Stimulated activated naive B cell treated with anti-CD40 and anti-IgM and Interleukin-4, amounts not matched to agents 10 μg/mL and 1 μg/mL and 100 μg/mL, for 72 hours (primary cell): ENCODE results near the gene AGAP1.
"Not testable (repeated sequence)": the region's sequence is repeated elsewhere in the genome, so short reads cannot be mapped to it uniquely, and the experiment has no call there.

Source experiments
- ATAC-seq, 2 donors: fragments of 150-1000 bp; cut with Tn5 transposase; replicated peaks; 2 replicates each; pipeline ENCODE4 v1.10.0; 2021; ENCODE audit warnings: moderate library complexity in 1 of 2
- DNase-seq: peaks from one replicate; pipeline ENCODE4 v3.0.0; 2021
- H3K27ac Mint-ChIP-seq: one replicate; pipeline ENCODE4 v1.8.0; 2022; ENCODE audit warnings: mild to moderate bottlenecking, mixed read lengths
- H3K27me3 Mint-ChIP-seq, 2 donors: one replicate each; pipeline ENCODE4 v1.8.0; 2022; ENCODE audit warnings: mixed read lengths in 2 of 2
- H3K36me3 Mint-ChIP-seq, 2 donors: one replicate each; pipeline ENCODE4 v1.8.0; 2022; ENCODE audit warnings: mixed read lengths in 2 of 2, mild to moderate bottlenecking in 1 of 2
- H3K4me1 Mint-ChIP-seq, 2 donors: one replicate each; pipeline ENCODE4 v1.8.0; 2022; ENCODE audit warnings: mixed read lengths in 2 of 2, mild to moderate bottlenecking in 1 of 2
- H3K4me3 Mint-ChIP-seq, 2 donors: one replicate each; pipeline ENCODE4 v1.8.0; 2022; ENCODE audit warnings: mild to moderate bottlenecking in 2 of 2, mixed read lengths in 2 of 2, moderate library complexity in 1 of 2
- H3K9me3 Mint-ChIP-seq, 2 donors: one replicate each; pipeline ENCODE4 v1.8.0; 2022; ENCODE audit warnings: mixed read lengths in 2 of 2, mild to moderate bottlenecking in 1 of 2

Gene AGAP1

DNA sequence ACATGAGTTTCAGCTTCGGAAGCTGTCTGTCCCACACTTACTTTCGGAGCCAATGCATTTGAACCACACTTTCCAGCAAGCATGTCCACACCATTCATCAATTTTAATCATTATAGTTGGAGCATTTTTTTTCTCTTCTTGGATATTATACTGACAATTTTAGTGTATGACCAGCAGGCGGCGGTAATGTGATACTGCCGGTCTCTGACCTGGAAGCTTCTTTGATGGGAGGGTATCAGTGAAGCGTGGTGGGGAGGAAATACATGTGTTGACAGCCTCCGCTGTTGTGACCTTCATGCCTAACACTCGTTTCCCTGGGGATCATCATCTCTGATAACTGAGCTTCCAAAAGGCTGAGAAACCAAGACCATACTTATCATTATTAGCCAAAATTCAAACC lies 442.6 kb downstream of the AGAP1 start:
- no peak overlapping the region for H3K4me3 Mint-ChIP-seq
- H3K4me1 Mint-ChIP-seq: no peaks in the 10 kb centered on the region
- DNase-seq (no peak), ATAC-seq (no peak)
- H3K27me3 Mint-ChIP-seq: peaks cover 0 to 6% of the 10 kb centered on the region in 2 donors
- H3K9me3 Mint-ChIP-seq: peaks cover 5 to 8% of the 10 kb centered on the region in 2 donors
- H3K36me3 Mint-ChIP-seq: no peaks in the 10 kb centered on the region
- no peak overlapping the region for H3K27ac Mint-ChIP-seq

DNA sequence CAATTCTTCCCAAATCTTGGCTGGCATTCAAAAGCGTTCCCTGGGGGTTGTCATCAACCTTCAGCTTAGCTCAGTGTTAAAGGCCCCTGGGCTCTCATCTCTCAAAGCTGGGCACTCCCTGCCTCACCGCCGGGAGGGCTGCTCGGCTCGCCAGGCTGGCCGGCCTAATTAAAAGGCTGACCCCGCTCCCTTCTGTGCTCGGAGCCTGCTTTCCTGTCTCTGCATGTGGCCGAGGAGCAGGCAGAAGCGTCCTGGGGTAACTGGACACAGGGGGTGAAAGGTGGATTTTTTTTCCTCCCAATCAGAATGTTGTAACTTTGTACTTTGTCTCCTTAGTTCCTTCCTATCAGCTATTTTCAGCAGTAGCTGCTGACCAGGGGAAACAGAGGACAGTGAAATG lies 443.2 kb downstream of the AGAP1 start:
- Mint-ChIP-seq H3K27ac (no peak overlapping the region), H3K27me3 (peaks cover 0 to 6% of the 10 kb centered on the region in 2 donors), H3K36me3 (no peaks in the 10 kb centered on the region), H3K4me1 (no peaks in the 10 kb centered on the region), H3K4me3 (no peak overlapping the region), H3K9me3 (peaks cover 7 to 10% of the 10 kb centered on the region in 2 donors)
- DNase-seq (no peak), ATAC-seq (no peak)

DNA sequence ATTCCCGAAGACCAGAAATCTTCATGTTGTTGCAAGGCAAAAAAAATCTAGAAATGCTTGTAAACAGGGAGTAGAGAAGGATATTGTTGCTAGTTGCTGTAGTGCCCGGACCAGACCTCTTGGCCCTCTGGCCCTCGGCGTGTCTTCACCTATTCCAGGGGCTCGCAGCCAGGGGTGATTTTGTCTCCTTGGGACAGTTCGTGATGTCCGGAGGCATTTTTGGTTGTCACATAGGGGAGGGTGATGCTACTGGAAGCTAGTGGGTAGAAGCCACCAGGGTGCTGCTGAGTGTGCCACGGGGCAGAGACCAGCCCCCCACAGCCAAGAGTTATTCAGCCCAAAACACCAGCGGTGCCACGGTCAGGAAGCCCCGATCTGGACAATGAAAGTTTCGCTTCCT lies 443.7 kb downstream of the AGAP1 start:
- H3K27ac Mint-ChIP-seq: no peak overlapping the region
- peaks cover 0 to 6% of the 10 kb centered on the region in 2 donors for H3K27me3 Mint-ChIP-seq
- peaks cover 7 to 10% of the 10 kb centered on the region in 2 donors for H3K9me3 Mint-ChIP-seq
- no peak overlapping the region for H3K4me3 Mint-ChIP-seq
- no peaks in the 10 kb centered on the region for H3K4me1 Mint-ChIP-seq
- no peaks in the 10 kb centered on the region for H3K36me3 Mint-ChIP-seq
- no peak for ATAC-seq
- DNase-seq: no peak

DNA sequence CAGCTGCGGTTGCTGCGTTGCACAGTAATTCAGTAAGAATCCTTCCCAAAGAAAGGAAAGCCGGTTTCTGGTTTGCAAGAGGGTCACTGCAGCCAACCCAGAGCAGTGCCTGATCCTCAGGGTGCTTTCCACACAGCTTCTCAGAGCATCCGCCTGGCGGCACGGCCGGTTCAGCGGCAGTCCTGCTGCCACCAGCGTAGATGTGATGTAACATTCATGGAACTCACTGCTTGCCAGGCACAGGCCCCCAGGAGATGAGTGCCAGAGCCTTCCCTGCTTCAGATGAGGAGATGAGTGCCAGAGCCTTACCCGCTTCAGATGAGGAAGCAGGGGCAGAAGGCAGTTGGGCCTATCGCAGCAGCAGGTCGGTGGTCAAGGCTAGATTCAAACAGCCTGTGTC lies 444.1 kb downstream of the AGAP1 start:
- Mint-ChIP-seq H3K4me3 (no peak overlapping the region), H3K36me3 (no peaks in the 10 kb centered on the region), H3K4me1 (no peaks in the 10 kb centered on the region), H3K9me3 (peaks cover 7 to 10% of the 10 kb centered on the region in 2 donors), H3K27ac (no peak overlapping the region), H3K27me3 (peaks cover 0 to 6% of the 10 kb centered on the region in 2 donors)
- DNase-seq (no peak), ATAC-seq (no peak)

DNA sequence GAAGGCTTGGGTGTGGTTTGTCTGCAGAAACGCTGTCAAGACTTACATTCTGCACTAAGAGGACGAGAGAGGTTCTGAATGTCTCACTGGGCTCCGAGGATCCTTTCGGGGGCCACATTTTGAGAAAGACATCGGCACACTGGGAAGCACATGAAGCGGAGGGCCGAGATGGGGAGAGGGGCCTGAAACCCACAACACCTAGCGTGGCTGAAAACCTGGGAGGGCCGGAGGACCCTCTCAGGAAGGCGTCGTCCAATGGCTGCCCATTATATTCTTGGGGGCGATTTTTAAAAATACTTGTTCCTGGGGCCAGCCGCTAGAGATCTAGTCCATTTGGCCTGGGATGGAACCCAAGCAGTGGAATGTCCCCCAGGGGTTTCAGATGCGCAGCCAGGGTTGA lies 444.8 kb downstream of the AGAP1 start:
- Mint-ChIP-seq H3K9me3 (peaks cover 7 to 10% of the 10 kb centered on the region in 2 donors), H3K27me3 (peaks cover 0 to 6% of the 10 kb centered on the region in 2 donors), H3K4me3 (no peak overlapping the region), H3K36me3 (no peaks in the 10 kb centered on the region), H3K27ac (no peak overlapping the region), H3K4me1 (no peaks in the 10 kb centered on the region)
- DNase-seq: no peak
- ATAC-seq: no peak

DNA sequence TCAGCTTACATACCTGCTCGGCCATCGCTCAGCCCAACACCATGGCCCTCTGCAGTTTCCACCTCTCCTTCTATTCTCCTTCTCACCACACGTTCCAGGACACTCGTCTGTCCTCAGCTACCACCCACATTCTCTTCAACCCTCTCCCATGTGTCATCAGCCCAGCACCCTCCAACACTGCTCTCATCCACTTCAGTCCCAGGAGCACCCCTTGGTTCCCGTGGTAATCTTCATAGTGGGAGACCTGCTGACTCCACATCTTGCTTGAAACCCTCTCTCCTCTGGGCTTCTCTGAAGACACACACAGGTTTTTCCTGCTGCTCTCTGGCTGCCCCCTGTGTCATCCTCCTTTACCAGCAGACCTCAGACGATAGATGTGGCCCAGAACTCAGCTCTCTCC lies 445.6 kb downstream of the AGAP1 start:
- ATAC-seq: no peak
- peaks cover 7 to 10% of the 10 kb centered on the region in 2 donors for H3K9me3 Mint-ChIP-seq
- no peak for DNase-seq
- no peak overlapping the region for H3K27ac Mint-ChIP-seq
- H3K4me3 Mint-ChIP-seq: no peak overlapping the region
- no peaks in the 10 kb centered on the region for H3K36me3 Mint-ChIP-seq
- H3K4me1 Mint-ChIP-seq: no peaks in the 10 kb centered on the region
- peaks cover 0 to 6% of the 10 kb centered on the region in 2 donors for H3K27me3 Mint-ChIP-seq

DNA sequence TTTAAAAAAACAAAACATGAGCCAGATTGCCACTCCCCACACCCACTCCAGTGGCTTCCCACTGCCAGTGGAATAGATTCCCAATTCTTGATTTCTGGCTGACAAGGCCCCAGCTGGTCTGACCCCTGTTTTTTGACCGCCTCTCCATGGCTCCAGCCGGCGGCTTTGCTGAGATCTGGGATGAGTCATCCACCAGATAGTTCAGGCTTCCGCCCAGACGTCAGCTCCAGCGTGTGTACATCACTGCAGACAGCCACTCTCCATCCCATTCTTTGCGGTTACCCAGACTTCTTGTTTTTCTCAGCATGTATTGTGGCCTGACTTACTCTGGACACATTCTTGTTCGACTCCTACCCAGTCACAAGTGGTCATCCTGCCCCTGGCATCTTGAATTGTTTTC lies 446.5 kb downstream of the AGAP1 start:
- Mint-ChIP-seq H3K9me3 (peaks cover 7 to 10% of the 10 kb centered on the region in 2 donors), H3K36me3 (no peaks in the 10 kb centered on the region), H3K27ac (no peak overlapping the region), H3K4me3 (no peak overlapping the region), H3K27me3 (peaks cover 0 to 6% of the 10 kb centered on the region in 2 donors), H3K4me1 (no peaks in the 10 kb centered on the region)
- no peak for ATAC-seq
- no peak for DNase-seq

DNA sequence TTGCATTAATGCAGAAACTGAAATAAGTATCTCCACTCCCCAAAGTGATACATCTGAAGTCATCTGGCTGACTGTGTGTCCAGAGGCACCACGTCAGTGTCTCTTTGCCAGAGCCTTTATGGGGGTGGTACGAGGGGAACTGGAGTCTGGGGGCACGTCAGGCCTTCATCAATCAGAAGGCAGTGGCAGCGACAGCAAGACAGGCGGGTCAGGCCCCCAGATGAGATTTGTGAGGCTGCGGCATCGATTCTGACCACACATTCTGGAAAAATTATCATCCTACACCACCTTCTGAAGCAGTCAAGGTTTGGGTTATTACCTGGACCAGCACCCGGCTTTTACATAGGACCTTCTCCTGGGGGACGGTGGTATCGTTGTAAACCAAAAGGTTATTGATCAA lies 450.7 kb downstream of the AGAP1 start:
- peaks cover under 1 to 3% of the 10 kb centered on the region in 2 donors for H3K27me3 Mint-ChIP-seq
- H3K4me3 Mint-ChIP-seq: no peak overlapping the region
- H3K9me3 Mint-ChIP-seq: peaks cover 3 to 4% of the 10 kb centered on the region in 2 donors
- DNase-seq: no peak
- H3K27ac Mint-ChIP-seq: no peak overlapping the region
- no peaks in the 10 kb centered on the region for H3K36me3 Mint-ChIP-seq
- H3K4me1 Mint-ChIP-seq: no peaks in the 10 kb centered on the region
- ATAC-seq: no peak

DNA sequence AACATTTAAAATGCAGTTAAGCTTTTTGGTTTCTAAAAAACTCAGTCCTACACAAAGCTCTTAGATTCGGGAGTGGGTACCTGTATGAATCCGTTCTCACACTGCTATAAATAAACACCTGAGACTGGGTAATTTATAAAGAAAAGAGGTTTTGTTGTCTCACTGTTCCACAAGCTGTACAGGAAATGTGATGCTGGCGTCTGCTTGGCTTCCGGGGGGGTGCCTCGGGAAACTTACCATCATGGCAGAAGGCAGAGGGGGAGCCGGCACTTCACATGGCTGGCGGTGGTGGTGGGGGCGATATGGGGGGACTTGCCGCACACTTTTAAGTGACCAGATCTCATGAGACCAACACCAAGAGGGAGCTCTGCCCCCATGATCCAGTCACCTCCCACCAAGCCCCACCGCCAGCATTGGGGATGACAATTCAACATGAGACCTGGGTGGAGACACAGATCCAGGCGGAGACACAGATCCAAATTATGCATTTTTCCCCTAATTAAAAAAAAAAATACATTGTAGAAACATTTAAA lies 451.8 kb downstream of the AGAP1 start:
- no peaks in the 10 kb centered on the region for H3K4me1 Mint-ChIP-seq
- peaks cover 3 to 4% of the 10 kb centered on the region in 2 donors for H3K9me3 Mint-ChIP-seq
- no peaks in the 10 kb centered on the region for H3K36me3 Mint-ChIP-seq
- no peak for ATAC-seq
- no peak for DNase-seq
- H3K4me3 Mint-ChIP-seq: no peak overlapping the region
- H3K27ac Mint-ChIP-seq: no peak overlapping the region
- peaks cover 10 to 11% of the 10 kb centered on the region in 2 donors for H3K27me3 Mint-ChIP-seq

DNA sequence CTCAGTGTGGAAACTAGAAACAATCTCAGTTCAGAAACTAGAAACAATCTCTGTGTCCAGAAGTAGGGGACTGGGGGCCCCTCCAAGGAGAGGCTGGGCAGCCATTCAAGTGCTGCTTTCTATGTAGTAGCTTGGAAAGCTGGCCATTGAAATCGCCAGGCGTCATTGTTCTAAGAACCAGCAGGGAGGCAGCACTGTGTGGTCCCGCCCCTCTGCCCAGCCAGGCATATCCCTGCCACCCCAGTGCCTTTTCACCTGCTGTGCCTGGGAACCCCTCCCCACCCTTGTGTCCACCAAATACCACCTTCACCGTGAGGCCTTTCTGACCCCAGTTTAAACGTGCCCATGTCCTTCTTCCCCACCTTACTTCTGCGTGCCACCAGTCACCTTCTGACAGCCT lies 452.7 kb downstream of the AGAP1 start:
- H3K9me3 Mint-ChIP-seq: peaks cover 1 to 3% of the 10 kb centered on the region in 2 donors
- DNase-seq (no peak), ATAC-seq (no peak)
- H3K36me3 Mint-ChIP-seq: no peaks in the 10 kb centered on the region
- no peak overlapping the region for H3K4me3 Mint-ChIP-seq
- peaks cover 10 to 11% of the 10 kb centered on the region in 2 donors for H3K27me3 Mint-ChIP-seq
- H3K27ac Mint-ChIP-seq: no peak overlapping the region
- no peaks in the 10 kb centered on the region for H3K4me1 Mint-ChIP-seq

DNA sequence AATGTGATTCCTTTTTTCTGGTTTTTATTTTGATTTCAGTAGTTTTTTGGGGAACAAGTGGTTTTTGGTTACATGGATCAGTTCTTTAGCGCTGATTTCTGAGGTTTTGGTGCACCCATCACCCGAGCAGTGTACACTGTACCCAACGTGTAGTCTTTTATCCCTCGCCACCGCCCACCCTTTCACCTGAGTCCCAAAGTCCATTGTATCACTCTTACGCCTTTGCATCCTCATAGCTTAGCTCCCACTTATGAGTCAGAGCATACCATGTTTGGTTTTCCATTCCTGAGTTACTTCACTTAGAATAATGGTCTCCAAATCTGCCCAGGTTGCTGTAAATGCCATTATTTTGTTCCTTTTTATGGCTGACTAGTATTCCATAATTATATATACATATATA lies 453.2 kb downstream of the AGAP1 start:
- H3K9me3 Mint-ChIP-seq, ATAC-seq, H3K4me3 Mint-ChIP-seq, H3K27ac Mint-ChIP-seq, DNase-seq, H3K36me3 Mint-ChIP-seq, H3K4me1 Mint-ChIP-seq: not testable (repeated sequence)
- H3K27me3 Mint-ChIP-seq: peaks cover 10 to 11% of the 10 kb centered on the region in 2 donors

DNA sequence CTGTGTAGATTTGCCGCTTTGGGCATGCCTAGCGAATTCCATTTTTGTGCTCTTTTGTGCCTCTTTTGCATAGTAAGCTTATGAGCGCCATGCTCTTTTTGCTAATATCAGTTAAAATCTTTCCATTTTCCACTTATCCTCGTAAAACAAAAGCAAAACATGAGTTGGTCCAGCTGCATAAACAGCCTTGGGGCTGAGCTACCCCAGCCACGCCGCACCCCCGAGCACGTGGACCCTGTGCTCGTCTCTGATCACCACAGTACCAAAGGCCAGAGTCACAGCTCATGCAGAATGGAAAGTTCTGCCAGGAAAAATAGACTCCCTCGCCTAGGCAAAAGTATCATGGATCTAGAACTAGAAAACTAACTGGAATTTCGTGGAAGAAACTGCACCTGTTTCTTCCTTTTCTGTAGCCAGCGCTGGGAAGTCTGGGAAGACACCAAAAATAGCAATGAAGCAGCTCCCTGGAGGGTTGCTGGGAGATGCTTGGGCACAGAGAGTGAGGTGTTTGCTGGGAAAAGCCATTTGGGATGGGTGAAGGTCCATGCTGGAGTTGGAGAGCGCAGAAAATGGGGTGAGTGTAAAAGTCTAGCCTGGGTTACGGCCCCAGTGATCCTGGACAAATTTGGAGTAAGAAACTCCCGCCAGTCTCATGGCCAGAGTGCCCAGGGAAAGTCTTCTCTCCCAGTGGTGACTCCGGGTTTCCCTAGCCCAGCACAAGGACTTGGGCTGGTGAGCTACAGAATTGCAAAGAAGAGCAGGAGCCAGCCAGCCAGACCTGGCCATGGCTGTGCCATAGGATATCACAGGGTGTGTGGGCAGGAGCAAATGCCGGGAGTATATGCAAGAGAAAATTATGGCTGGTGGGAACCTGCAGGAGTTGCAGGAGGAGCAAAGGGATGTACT lies 456.0 kb downstream of the AGAP1 start:
- Mint-ChIP-seq H3K9me3 (peaks cover 0 to 2% of the 10 kb centered on the region in 2 donors), H3K4me3 (no peak overlapping the region), H3K4me1 (no peaks in the 10 kb centered on the region), H3K27me3 (peaks cover 10 to 11% of the 10 kb centered on the region in 2 donors), H3K27ac (no peak overlapping the region), H3K36me3 (no peaks in the 10 kb centered on the region)
- ATAC-seq (no peak), DNase-seq (no peak)

DNA sequence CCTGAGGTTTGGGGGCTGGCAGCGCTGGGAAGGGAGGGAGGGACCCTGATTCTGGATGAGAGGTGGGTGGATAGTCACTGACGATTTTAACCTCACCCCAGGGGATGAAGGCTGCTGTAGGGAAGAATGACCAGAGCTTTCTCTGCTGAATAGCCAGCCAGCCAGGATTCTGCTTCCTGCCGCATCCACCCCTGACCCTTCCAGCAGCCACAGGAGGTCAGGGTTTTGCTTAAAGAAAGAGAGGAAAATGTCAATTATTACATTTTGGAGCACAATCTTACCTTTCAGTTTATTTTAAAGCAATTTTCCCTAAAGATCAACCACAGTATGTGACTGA lies 456.6 kb downstream of the AGAP1 start:
- peaks cover 10 to 11% of the 10 kb centered on the region in 2 donors for H3K27me3 Mint-ChIP-seq
- H3K9me3 Mint-ChIP-seq: peaks cover 0 to 2% of the 10 kb centered on the region in 2 donors
- H3K4me3 Mint-ChIP-seq: no peak overlapping the region
- no peak overlapping the region for H3K27ac Mint-ChIP-seq
- no peaks in the 10 kb centered on the region for H3K36me3 Mint-ChIP-seq
- no peak for ATAC-seq
- no peaks in the 10 kb centered on the region for H3K4me1 Mint-ChIP-seq
- no peak for DNase-seq

DNA sequence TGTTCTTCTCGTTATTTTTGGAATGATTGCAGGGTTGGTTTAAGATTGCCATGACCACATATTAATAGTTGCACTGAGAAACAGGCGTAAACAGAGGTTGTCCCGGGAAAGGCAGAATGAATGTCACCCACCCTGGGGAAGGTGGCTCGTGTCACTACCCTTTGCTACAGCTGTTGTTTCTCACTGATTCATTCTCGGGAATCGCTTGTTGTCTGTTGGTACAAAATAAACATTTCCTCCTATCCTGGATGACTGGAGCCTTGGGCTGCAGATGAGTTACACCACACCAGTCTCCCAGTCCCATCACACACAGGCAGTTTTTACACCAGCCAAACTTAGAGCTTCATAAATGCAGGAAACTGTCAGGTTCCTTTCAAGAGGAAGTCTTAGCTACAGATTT lies 457.6 kb downstream of the AGAP1 start:
- Mint-ChIP-seq H3K27ac (no peak overlapping the region), H3K27me3 (peaks cover 10 to 11% of the 10 kb centered on the region in 2 donors), H3K4me3 (no peak overlapping the region), H3K36me3 (no peaks in the 10 kb centered on the region), H3K4me1 (no peaks in the 10 kb centered on the region), H3K9me3 (peaks cover 0 to 2% of the 10 kb centered on the region in 2 donors)
- DNase-seq (no peak), ATAC-seq (no peak)

DNA sequence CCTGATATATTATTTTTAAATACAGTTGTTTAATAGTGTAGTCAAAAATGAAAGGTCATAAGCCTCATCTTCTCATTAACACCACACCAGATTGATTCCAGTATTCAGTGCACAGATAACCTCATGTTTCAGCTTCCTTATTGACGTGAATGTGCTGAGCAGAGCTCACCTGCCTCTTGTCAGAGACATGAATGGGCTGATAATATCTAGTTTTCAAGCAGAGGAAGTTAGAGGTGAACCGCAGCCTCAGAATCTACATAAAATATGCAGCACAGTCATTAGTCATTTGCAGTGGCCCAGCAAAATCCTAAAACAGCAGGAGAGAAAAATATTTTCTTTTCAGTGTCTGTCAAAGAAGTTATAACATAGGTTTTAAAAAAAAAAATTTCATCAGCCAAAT lies 458.1 kb downstream of the AGAP1 start:
- no peaks in the 10 kb centered on the region for H3K36me3 Mint-ChIP-seq
- peaks cover 10 to 11% of the 10 kb centered on the region in 2 donors for H3K27me3 Mint-ChIP-seq
- H3K4me1 Mint-ChIP-seq: no peaks in the 10 kb centered on the region
- DNase-seq (no peak), ATAC-seq (peak; percentile 66 to 75)
- H3K9me3 Mint-ChIP-seq: no peaks in the 10 kb centered on the region
- no peak overlapping the region for H3K27ac Mint-ChIP-seq
- H3K4me3 Mint-ChIP-seq: no peak overlapping the region
